Measurements from ENCODE around the gene GBF1. TPM values are rescaled to one million over a fixed set of nuclear protein-coding genes. Genes with fewer than 3 reads are reported as not detected.
A peak's percentile ranks its signal among the peaks of the same experiment; 100 is the strongest.

GBF1 gene
- total and polyA plus RNA-seq, 4 experiments from 2014 or later, result 3.1 to 44.7 (median 31.8) TPM

DNA sequence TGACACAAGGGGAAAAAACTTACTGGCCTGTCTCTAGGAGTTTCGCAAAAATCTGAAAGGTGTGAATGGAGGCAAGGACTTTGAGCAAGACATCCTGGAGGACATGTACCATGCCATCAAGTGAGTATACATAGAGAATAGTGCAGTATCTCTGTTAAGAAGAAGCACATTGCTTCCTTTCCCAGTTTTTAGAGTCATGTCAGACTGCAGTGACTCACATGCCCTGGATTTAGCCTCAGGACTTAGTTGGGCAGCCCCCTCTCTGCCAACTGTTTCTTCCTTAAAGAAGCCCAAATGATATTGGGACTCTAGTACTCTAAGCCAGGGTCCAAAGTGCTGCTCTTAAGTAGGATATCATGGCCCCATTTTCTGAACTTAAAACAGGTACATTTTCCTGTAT, 122.1 kb downstream of the GBF1 start:
- H3K27me3 ChIP-seq (ENCODE audit: insufficient read depth, low read length), result no peaks in the 10 kb centered on the region
- no peaks in the 10 kb centered on the region for H3K27me3 Mint-ChIP-seq
- no peak overlapping the region for H3K4me3 ChIP-seq (ENCODE audit: low read length in 2 of 2)
- CTCF ChIA-PET (ENCODE audit: partially characterized antibody), result interaction anchor here (2.0 kb wide), 1 partner anchor 137 kb away, joined by 9 read pairs; no protein-coding TSS in a partner anchor
- POLR2A ChIA-PET (ENCODE audit: partially characterized antibody), result no interaction called here
- DNase-seq, result no peak
- intact Hi-C loops (cut with micrococcal nuclease), result no loop called here
- H3K4me1 ChIP-seq (ENCODE audit: insufficient read depth, low read length), result no peaks in the 10 kb centered on the region
- H3K36me3 Mint-ChIP-seq, result peaks cover 82 to 87% of the 10 kb centered on the region in 2 donors
- H3K27ac ChIP-seq (ENCODE audit: low read depth, low read length), result no peak overlapping the region
- no peak overlapping the region for H3K27ac Mint-ChIP-seq
- H3K4me3 Mint-ChIP-seq, result no peak overlapping the region
- H3K9me3 ChIP-seq (ENCODE audit: control insufficient read depth in 1 of 2, low read length in 2 of 2), result no peaks in the 10 kb centered on the region
- H3K36me3 ChIP-seq (ENCODE audit: insufficient read depth, low read length), result peaks cover 91% of the 10 kb centered on the region
- no peaks in the 10 kb centered on the region for H3K9me3 Mint-ChIP-seq
- no peaks in the 10 kb centered on the region for H3K4me1 Mint-ChIP-seq

DNA sequence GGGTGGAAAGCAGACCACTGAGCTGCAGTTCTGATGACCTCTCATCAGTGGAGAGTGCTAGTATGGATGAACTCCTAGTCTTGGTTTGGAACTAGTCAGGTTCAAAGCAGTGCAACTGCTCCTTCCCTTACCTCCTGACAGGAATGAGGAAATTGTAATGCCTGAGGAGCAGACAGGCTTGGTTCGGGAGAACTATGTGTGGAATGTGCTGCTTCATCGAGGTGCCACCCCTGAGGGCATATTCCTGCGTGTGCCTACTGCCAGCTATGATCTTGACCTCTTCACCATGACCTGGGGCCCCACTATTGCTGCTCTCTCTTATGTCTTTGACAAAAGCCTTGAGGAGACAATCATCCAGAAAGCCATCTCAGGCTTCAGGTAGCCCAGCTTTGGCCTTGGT, 122.7 kb downstream of the GBF1 start:
- POLR2A ChIA-PET (ENCODE audit: partially characterized antibody), result no interaction called here
- no peaks in the 10 kb centered on the region for H3K9me3 ChIP-seq (ENCODE audit: control insufficient read depth in 1 of 2, low read length in 2 of 2)
- Mint-ChIP-seq H3K9me3 (no peaks in the 10 kb centered on the region), H3K27me3 (no peaks in the 10 kb centered on the region), H3K4me1 (no peaks in the 10 kb centered on the region), H3K4me3 (no peak overlapping the region), H3K36me3 (peaks cover 82 to 87% of the 10 kb centered on the region in 2 donors), H3K27ac (peak overlapping the region in 3 of 7 donors; percentile 10 to 60 (median 35))
- no peaks in the 10 kb centered on the region for H3K27me3 ChIP-seq (ENCODE audit: insufficient read depth, low read length)
- intact Hi-C loops (cut with micrococcal nuclease), result no loop called here
- no peak for DNase-seq
- H3K36me3 ChIP-seq (ENCODE audit: insufficient read depth, low read length), result peaks cover 91% of the 10 kb centered on the region
- no peak overlapping the region for H3K4me3 ChIP-seq (ENCODE audit: low read length in 2 of 2)
- no peak overlapping the region for H3K27ac ChIP-seq (ENCODE audit: low read depth, low read length)
- H3K4me1 ChIP-seq (ENCODE audit: insufficient read depth, low read length), result no peaks in the 10 kb centered on the region
- CTCF ChIA-PET (ENCODE audit: partially characterized antibody), result interaction anchor here (0.9 to 2.0 kb wide), 3 partner anchors 16 to 138 kb away, joined by 3 to 9 read pairs (median 9); no protein-coding TSS in a partner anchor

DNA sequence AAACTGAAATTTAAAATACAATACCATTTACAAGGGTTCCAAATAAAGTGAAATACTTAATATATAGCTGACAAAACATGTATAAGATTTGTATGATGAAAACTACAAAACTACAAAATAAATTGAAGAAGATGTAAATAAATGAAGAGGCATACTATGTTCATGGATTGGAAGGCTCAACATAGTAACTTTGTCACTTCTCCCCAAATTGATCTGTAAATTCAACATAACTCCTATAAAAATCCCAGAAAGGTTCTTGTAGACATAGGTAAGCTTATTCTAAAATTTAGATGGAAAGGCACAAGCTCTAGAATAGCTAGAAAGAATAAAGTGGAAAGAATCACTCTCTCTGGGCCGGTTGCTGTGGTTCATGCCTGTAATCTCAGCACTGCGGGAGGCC, 126.0 kb downstream of the GBF1 start:
- Histone ChIP-seq H3K36me3 (ENCODE audit: insufficient read depth, low read length) (peaks cover 85% of the 10 kb centered on the region), H3K9me3 (ENCODE audit: control insufficient read depth in 1 of 2, low read length in 2 of 2) (no peaks in the 10 kb centered on the region), H3K27me3 (ENCODE audit: insufficient read depth, low read length) (no peaks in the 10 kb centered on the region), H3K4me3 (ENCODE audit: low read length in 2 of 2) (no peak overlapping the region), H3K4me1 (ENCODE audit: insufficient read depth, low read length) (no peaks in the 10 kb centered on the region), H3K27ac (ENCODE audit: low read depth, low read length) (no peak overlapping the region)
- ChIA-PET CTCF (ENCODE audit: partially characterized antibody) (interaction anchor here (1.2 to 3.3 kb wide), 2 partner anchors 20 to 142 kb away, joined by 3 to 12 read pairs; no protein-coding TSS in a partner anchor), POLR2A (ENCODE audit: partially characterized antibody) (interaction anchor here (1.2 kb wide), 1 partner anchor 13 kb away, joined by 4 read pairs; no protein-coding TSS in a partner anchor)
- no peaks in the 10 kb centered on the region for H3K27me3 Mint-ChIP-seq
- peaks cover 62 to 85% of the 10 kb centered on the region in 2 donors for H3K36me3 Mint-ChIP-seq
- DNase-seq, result no peak
- H3K27ac Mint-ChIP-seq, result no peak overlapping the region
- no peaks in the 10 kb centered on the region for H3K4me1 Mint-ChIP-seq
- intact Hi-C loops (cut with micrococcal nuclease), result no loop called here
- H3K9me3 Mint-ChIP-seq, result no peaks in the 10 kb centered on the region
- H3K4me3 Mint-ChIP-seq, result no peak overlapping the region

DNA sequence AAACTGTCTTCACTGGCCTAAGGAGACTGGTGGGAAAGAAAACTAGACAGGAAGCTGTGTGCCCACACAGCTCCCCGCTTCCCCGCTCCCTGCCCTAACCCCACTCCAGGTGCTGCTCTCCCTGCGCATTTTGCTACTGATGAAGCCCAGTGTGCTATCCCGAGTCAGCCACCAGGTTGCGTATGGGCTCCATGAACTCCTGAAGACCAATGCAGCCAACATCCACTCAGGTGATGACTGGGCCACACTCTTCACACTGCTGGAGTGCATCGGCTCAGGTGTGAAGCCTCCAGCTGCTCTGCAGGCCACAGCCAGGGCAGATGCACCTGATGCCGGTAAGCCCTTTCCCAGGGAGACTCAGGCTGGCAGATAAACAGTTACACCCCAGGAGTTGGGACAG, 129.9 kb downstream of the GBF1 start:
- H3K4me3 Mint-ChIP-seq, result no peak overlapping the region
- H3K9me3 ChIP-seq (ENCODE audit: control insufficient read depth in 1 of 2, low read length in 2 of 2), result no peaks in the 10 kb centered on the region
- no peak for DNase-seq
- POLR2A ChIA-PET (ENCODE audit: partially characterized antibody), result no interaction called here
- H3K27ac ChIP-seq (ENCODE audit: low read depth, low read length), result no peak overlapping the region
- H3K4me1 ChIP-seq (ENCODE audit: insufficient read depth, low read length), result no peaks in the 10 kb centered on the region
- H3K4me1 Mint-ChIP-seq, result no peaks in the 10 kb centered on the region
- H3K27ac Mint-ChIP-seq, result no peak overlapping the region
- no peak overlapping the region for H3K4me3 ChIP-seq (ENCODE audit: low read length in 2 of 2)
- peaks cover 50 to 73% of the 10 kb centered on the region in 2 donors for H3K36me3 Mint-ChIP-seq
- H3K9me3 Mint-ChIP-seq, result no peaks in the 10 kb centered on the region
- intact Hi-C loops (cut with micrococcal nuclease), result no loop called here
- H3K36me3 ChIP-seq (ENCODE audit: insufficient read depth, low read length), result peaks cover 73% of the 10 kb centered on the region
- H3K27me3 Mint-ChIP-seq, result no peaks in the 10 kb centered on the region
- no peaks in the 10 kb centered on the region for H3K27me3 ChIP-seq (ENCODE audit: insufficient read depth, low read length)
- CTCF ChIA-PET (ENCODE audit: partially characterized antibody), result interaction anchor here (0.6 kb wide), 1 partner anchor 24 kb away, joined by 3 read pairs; no protein-coding TSS in a partner anchor

DNA sequence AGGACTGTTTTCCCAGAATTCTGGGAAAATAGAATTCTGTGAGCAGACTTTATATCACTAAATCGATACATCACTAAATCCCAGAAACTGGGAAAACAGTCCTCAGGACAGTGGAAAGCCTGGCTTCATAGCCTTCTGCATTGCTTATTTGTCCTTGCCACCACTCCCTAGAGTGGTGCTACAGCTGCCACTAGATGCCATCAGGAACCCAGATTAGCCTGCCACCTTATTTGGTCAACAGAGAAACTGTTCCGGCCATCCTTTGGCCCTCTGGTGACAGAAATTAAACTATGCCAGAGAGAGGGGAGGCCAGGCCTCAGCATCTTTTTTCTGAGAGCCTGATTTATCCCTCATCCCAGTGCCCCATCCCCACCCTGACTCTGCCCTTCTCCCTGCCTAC, 130.5 kb downstream of the GBF1 start:
- Mint-ChIP-seq H3K4me3 (no peak overlapping the region), H3K36me3 (peaks cover 46 to 70% of the 10 kb centered on the region in 2 donors), H3K4me1 (no peaks in the 10 kb centered on the region), H3K27ac (peak overlapping the region in 2 of 7 donors; percentile 51 to 60), H3K9me3 (no peaks in the 10 kb centered on the region), H3K27me3 (no peaks in the 10 kb centered on the region)
- no peak overlapping the region for H3K27ac ChIP-seq (ENCODE audit: low read depth, low read length)
- intact Hi-C loops (cut with micrococcal nuclease), result no loop called here
- H3K4me1 ChIP-seq (ENCODE audit: insufficient read depth, low read length), result no peaks in the 10 kb centered on the region
- ChIA-PET POLR2A (ENCODE audit: partially characterized antibody) (no interaction called here), CTCF (ENCODE audit: partially characterized antibody) (interaction anchor here (0.8 to 1.5 kb wide), 2 partner anchors 24 to 25 kb away, joined by 3 read pairs; no protein-coding TSS in a partner anchor)
- H3K4me3 ChIP-seq (ENCODE audit: low read length in 2 of 2), result no peak overlapping the region
- no peak for DNase-seq
- no peaks in the 10 kb centered on the region for H3K27me3 ChIP-seq (ENCODE audit: insufficient read depth, low read length)
- H3K9me3 ChIP-seq (ENCODE audit: control insufficient read depth in 1 of 2, low read length in 2 of 2), result no peaks in the 10 kb centered on the region
- H3K36me3 ChIP-seq (ENCODE audit: insufficient read depth, low read length), result peaks cover 71% of the 10 kb centered on the region

DNA sequence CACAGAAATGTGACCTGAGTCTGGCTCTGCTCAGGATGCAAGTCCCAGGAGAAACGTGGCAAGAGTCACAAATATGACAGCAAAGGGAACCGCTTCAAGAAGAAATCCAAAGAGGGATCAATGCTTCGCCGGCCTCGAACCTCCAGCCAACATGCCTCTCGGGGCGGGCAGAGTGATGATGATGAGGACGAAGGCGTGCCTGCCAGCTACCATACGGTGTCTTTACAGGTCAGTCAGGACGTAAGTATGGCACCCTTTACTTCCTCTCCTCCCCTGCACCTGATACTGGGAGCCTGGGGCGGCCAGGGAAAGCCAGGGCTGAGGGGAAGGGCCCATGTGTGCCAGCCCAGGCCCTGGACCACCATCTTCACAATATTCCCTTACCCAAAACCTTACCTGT, 131.6 kb downstream of the GBF1 start:
- H3K36me3 ChIP-seq (ENCODE audit: insufficient read depth, low read length), result peaks cover 65% of the 10 kb centered on the region
- Mint-ChIP-seq H3K9me3 (no peaks in the 10 kb centered on the region), H3K27ac (no peak overlapping the region), H3K27me3 (no peaks in the 10 kb centered on the region), H3K4me1 (no peaks in the 10 kb centered on the region), H3K4me3 (no peak overlapping the region), H3K36me3 (peaks cover 43 to 69% of the 10 kb centered on the region in 2 donors)
- no peaks in the 10 kb centered on the region for H3K4me1 ChIP-seq (ENCODE audit: insufficient read depth, low read length)
- ChIA-PET CTCF (ENCODE audit: partially characterized antibody) (interaction anchor here (1.5 kb wide), 1 partner anchor 23 kb away, joined by 3 read pairs; no protein-coding TSS in a partner anchor), POLR2A (ENCODE audit: partially characterized antibody) (no interaction called here)
- intact Hi-C loops (cut with micrococcal nuclease), result no loop called here
- no peaks in the 10 kb centered on the region for H3K9me3 ChIP-seq (ENCODE audit: control insufficient read depth in 1 of 2, low read length in 2 of 2)
- no peak overlapping the region for H3K4me3 ChIP-seq (ENCODE audit: low read length in 2 of 2)
- no peak overlapping the region for H3K27ac ChIP-seq (ENCODE audit: low read depth, low read length)
- DNase-seq, result no peak
- no peaks in the 10 kb centered on the region for H3K27me3 ChIP-seq (ENCODE audit: insufficient read depth, low read length)

DNA sequence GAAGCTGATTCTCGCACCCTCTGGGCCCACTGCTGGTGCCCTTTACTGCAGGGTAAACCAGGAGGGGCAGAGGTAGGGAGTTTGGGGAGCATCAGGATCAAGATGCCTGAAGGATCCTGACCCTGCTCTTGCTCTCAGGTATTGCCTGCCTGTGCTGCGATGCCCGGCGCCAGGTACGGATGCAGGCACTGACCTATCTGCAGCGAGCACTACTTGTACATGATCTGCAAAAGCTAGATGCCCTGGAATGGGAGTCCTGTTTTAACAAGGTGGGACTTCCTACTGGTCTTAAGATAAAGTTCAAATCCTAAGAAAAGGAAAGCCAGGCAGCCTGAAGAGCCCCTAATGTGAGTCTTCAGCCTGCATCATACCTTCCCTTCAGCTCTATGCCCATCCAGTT, 134.1 kb downstream of the GBF1 start:
- Mint-ChIP-seq H3K4me1 (peaks cover 0 to 1% (median 0%) of the 10 kb centered on the region in 4 donors), H3K27ac (no peak overlapping the region), H3K9me3 (no peaks in the 10 kb centered on the region), H3K4me3 (no peak overlapping the region), H3K36me3 (peaks cover 37 to 58% of the 10 kb centered on the region in 2 donors), H3K27me3 (no peaks in the 10 kb centered on the region)
- Histone ChIP-seq H3K4me3 (ENCODE audit: low read length in 2 of 2) (no peak overlapping the region), H3K27ac (ENCODE audit: low read depth, low read length) (no peak overlapping the region), H3K9me3 (ENCODE audit: control insufficient read depth in 1 of 2, low read length in 2 of 2) (no peaks in the 10 kb centered on the region), H3K27me3 (ENCODE audit: insufficient read depth, low read length) (no peaks in the 10 kb centered on the region), H3K4me1 (ENCODE audit: insufficient read depth, low read length) (no peaks in the 10 kb centered on the region), H3K36me3 (ENCODE audit: insufficient read depth, low read length) (peaks cover 47% of the 10 kb centered on the region)
- ChIA-PET POLR2A (ENCODE audit: partially characterized antibody) (no interaction called here), CTCF (ENCODE audit: partially characterized antibody) (interaction anchor here (1.0 to 1.6 kb wide), 4 partner anchors 11 to 33 kb away, joined by 3 to 4 read pairs (median 3); no protein-coding TSS in a partner anchor)
- intact Hi-C loops (cut with micrococcal nuclease), result no loop called here
- DNase-seq, result no peak
